DMS114 treated with DMSO at 0.1 percent for 48 hours (cell line): ENCODE data around the gene EYA2.
"Not testable (repeated sequence)": the region's sequence is repeated elsewhere in the genome, so short reads cannot be mapped to it uniquely, and the experiment has no call there.

Experiments used
- DNase-seq: peaks from one replicate; lab custom pipeline; 2025; ENCODE audit not compliant: unreplicated experiment; lab: John Stamatoyannopoulos, UW

The EYA2 gene

DNA sequence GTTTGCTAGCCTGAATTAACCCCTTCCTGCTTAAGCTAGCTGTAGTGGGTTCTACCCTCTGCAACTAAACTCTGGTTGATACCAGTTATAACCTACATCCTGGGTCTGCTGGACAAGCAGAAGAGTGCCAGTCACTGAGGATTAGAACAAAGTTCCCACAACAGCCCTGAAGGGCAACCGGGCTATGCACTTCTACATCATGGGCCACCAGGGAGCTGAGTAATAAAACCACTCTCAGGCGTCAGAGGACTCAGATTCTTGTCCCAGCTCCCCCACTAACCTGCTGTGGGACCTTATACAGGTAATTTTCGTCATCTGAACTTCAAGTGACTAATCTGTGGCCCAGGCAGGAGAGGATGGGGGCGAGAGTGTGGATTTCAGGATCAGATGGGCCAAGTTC is 56.8 kb downstream of the EYA2 start:
- DNase-seq = no peak

DNA sequence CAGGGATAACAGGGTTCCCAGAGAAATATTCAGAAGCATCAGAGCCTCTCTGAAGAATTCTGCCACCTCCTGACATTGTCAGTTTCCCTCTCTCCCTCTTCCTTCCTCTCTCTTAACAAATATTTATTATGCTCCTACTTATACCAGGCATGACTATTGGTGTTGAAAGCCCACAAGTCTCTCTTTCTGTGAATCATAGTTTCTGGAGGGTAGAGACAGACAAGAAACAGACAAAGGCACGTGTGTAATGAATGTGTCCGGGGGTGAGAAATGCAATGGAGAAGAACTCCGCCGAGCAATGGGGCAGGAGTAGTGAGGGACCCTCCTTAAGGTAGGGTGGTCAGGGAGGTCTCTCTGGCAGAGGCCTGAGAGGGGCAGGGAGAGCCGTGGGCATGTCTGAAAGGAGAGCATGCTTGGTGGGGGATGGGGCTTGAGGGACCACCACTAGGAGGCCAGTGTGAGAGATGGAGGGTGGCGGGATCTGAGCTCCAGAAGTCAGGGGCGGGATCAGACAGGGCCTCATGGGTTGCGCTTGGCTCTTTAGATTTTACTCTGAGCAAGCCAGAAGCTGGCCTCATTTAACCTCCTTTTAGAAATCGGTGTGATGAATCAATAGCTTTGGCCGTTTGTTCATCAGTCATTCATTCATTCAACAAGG is 57.3 kb downstream of the EYA2 start:
- DNase-seq = no peak

DNA sequence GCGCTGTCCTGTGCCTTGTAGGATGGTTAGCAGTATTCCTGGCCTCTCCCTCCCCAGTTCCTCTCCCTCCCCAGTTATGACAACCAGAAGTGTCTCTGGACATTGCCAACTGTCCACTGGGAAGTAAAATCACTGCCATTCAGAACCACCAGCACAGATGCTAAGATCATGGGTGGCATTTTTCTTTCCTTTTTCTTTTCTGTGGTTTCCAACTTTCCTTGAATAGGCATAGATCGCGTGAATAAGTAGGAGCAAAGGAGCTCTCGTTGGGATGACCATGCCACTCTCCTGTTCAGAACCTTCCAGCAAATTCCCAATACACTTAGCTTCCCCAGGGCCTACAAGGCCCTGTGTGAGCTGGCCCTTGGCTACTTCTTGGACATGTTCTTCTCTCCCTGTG is 59.0 kb downstream of the EYA2 start:
- DNase-seq = no peak

DNA sequence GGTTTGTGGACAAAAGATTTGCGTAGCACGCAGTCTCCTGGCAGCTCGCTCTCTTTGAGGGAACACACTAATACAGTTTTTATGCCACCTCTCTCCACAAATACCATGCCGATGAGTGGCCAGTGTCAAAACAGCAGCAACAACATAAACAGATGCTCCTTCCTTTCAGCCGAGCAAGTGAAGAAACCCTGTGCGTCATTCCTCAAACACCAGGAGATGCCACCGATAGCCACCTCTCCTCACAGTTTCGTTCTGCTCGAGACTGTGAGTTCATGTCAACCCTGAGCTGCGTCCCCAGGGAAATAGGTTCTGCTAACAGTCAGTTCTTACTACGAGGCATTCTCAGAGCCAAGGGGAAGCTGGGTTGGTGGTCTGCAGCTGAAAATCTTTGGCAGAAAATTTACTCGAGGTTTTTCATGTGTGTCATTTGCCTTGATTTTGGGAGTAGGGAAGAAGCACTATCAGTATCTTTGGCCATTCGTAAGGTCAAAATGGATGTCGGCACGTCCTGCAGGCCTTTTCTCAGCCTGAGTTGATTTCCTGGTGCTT is 59.9 kb downstream of the EYA2 start:
- DNase-seq = no peak

DNA sequence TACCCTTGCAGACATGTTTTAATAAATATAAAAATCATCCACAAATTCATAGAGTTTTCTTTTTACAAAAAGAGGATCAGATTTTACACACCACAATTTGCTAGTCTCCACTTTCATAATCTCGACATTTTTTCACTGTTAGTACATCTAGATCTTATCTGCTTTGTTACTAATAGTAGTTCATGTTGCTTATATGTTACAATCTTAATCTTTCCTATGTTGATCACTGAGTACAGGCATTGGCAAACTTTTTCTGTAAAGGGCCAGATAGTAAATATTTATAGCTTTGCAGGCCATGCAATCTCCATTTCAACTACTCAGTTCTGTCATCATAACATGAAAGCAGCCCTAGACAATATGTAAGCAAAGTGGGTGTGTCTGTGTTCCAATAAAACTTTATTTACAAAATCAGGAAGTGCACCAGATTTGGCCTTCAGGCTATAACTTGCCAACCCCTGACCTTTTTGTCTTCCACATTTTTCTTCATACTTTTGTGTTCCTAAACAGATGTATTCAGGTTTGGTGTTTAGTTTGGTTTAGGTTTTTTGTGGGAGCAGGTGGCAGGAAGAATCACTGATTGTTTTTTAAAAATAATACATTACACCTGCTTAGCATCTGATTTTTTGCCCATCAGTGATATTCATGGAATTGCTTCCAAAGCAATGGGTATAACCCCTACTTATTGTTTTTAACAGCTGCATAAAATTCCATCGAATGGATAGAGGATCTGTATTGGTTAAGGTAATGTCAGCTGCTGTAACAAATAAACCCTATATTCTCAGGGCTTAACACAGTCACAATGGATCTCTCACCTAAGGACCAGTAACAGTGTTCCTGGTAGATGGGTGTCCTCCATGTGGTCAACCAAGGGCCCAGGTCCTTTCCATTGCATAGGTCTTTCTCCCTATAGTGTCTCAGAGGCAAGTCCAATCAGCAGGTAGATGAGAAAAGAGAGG is 61.2 kb downstream of the EYA2 start:
- no peak for DNase-seq

DNA sequence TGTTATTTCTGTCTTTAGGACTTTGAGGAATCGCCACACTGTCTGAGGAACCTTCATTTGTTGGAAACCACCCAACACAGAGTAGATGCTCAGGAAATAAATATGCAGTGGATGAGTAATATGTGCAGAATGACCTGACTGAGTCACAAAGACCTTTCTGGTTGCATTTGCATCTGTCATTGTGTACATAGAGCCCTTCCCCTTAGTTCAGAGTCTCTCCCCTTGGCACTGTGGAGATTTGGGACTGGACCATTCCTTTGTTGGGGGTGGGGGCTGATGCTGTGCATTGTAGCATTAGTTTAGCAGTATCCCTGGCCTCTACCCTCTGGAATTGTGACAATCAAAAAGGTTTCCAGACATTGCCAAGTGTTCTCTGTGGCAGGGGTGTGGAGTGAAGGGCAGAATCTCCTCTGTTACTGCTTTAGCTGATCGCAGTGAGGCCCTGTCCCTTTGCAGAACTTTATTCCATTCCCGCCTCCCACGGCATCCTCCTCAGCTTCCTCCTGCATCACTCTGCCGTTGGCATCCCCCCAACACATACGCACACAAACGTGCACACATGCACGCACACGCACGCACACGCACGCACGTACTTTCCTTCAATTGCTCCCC is 64.5 kb downstream of the EYA2 start:
- no peak for DNase-seq

DNA sequence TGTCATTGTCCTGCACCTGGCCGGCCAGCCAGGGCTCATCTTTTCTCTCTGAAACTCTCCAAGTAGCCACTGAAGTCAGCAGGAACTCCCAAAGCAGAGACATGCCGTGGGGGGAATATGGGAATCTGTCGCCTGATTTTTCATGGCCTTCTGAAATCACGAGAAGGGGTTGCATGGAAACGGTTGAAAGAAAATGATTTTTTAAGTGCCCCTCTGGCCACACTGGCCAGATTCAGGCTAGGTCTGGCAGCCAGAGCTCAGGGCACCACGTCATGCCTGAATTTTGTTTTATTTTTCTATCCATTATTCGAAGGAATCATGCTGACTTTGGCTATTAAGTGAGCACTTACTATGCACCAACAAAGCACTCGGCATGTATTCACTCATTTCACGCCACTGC is 65.2 kb downstream of the EYA2 start:
- DNase-seq = no peak

DNA sequence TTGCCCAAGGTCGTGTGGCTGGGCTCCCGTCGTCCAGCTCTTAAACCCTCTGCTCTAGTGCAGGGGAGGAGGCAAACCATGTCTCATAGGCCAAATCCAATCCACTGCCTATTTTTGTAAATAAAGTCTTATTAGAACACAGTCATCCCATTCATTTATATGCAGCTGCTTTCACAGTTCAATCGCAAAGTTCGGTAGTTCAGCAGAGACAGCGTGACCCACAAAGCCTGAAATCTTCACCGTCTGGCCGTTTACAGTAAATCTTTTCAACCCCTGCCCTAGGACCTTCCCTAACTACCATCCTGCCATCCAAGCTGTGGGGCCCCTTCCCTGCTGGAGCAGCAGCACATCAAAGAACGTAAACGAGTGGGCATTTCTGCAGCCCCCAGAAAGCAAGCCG is 65.9 kb downstream of the EYA2 start:
- DNase-seq = no peak

DNA sequence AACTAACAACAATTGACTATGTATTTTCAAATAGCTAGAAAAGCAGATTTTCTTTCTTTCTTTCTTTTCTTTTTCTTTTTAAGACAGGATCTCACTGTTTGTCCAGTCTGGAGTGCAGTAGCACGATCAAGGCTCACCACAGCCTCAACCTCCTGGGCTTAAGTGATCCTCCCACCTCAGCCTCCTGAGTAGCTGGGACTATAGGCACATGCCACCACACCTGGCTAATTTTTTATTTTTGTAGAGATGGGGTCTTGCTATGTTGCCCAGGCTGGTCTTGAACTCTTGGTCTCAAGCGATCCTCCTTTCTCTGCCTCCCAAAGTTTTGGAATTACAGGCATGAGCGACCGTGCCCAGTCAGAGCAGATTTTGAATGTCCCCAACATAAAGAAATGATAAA is 67.3 kb downstream of the EYA2 start:
- DNase-seq = not testable (repeated sequence)

DNA sequence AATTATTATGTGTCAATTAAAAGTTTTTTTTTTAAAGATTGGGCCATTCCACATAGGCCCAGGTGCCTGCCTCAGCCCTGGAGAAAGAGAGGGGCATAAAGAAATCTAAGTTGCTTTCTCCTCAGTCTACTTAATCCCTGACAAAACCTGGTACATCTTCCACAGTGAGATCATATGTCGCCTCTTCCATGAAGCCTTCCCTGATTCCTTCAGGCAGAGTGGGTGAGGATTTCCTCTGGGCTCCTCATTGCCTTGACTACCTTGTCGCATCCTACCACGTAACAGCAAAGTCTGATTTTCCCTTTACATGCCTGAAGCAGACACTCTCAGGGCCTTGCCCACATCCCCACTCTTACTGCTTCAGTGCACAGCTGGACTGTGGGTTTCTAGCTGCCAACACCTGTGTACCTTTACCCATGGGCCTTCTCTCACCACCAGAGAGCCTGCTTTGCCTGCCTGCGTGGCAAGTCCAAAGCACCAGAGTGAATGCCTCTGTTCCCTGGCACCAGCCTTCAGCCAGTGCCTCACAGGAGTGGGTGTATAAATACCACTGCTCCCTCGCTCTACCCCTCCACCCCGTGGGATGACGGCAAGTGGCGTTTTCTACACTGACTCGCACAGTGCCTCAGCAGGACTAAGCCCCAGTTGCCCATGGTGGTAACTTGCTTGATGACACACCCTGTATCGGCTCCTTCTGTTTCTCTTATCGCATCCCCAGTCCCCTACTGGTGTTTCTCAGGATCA is 68.0 kb downstream of the EYA2 start:
- DNase-seq = no peak

DNA sequence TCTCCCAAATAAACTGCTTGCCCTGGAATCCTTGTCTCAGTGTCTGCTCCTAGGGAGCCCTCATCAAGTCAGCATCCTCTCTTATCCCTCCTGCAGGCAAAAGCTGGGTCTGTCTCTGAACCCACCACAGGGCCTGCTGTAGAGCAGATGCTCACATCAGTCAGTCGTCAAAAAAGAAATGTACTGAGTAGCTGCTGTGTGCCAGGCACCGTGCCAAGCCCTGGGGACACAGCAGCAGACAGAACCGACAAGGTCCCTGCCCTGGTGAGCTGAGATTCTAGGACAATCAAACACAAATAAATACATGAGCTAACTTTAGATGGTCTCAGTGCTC is 68.5 kb downstream of the EYA2 start:
- DNase-seq = no peak

DNA sequence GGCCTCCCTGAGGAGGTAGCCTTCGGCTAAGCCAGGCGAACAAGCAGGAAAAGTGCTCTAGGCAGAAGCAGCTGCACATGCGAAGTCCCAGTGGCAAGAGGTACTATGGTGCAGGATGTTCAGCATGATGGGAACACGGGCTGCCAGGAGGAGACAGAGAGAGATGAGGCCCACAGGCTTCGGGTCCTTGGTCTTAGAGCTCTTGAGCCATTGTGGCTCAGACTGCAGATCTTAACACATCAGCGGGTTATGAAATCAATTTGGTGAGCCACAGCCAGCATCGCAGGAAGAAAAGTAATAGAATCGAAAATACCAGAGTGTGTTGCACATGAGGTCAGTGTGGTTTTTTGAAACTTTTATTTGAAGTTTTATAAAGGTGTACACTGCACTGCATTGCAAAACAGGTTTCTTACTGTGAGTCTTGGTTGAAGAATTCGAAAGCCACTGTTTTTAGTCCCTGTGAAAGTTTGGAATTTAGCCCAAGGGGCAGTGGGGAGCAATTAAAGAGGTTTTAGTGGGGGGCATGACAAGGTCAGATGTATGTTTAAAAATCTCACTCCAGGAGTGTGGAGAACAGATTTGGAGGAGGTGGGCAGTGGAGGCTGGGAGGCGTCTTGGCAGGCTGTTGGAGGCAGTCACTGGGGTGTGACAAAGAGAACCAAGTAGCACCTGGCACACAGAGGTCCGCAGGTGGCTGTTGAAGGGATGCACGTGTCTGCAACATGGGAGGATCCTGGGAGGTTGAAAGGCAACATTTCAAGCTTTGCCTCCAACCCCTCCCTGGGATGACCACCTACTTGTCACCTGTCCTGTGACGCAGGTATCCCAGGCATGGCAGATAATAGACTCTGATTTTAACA is 69.3 kb downstream of the EYA2 start:
- DNase-seq = no peak

DNA sequence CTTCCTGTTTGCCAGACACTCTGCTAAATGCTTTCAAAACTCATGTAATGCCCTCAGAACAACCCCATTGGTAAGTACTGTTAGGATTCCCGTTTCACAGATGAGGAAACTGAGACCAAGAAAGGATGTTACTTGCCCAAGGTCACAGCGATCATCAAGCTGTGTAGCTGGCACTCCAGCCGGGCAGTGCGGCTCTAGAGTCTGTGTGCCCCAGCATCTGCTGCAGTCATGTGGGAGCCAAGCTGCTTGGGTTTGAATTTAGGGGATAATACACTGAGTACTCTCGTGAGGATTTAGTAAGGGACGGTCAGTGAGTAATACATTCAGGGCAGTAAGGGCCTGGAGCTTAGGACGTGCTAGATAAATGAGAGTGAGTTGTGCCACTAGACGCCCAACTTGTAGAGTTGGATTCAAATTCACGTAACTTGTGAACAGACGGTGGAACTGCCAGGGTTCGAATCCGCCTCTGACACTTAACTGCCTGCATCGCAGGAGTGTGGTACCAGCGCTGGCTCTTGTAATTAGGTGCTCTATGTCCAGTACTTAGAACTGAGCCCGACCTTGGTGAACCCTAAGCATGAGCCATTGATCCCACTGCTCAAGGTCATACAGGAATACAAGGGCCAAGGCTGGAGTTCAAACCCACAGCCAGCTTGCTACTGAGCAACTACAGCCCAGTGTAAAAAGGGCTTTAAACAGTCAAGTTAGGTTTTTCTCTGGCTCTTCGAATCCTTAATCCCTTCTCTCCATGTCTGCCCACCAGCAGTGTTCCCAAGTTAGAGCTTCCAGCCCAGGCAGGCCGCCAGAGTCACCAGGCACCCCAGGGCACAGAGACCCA is 70.2 kb downstream of the EYA2 start:
- DNase-seq = no peak

DNA sequence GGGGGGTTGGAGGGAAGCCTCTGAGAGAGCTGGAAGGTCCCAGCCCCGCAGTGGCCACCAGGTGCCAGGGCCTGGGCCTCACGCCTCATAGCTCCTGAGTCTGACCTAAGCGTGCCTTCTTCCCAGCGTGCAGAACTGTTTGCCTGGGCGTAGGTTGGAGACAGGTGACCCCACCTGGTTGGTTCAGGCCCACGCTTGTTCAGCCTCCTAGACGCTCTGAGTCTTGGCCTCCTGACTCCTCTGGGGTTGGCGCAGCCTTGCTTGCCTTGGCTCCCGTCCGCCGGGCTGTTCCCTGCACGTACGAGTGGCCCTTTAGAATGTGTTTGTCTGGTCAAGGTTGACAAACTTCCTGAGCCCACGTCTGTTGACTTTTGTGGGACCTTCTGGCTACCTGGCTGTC is 70.8 kb downstream of the EYA2 start:
- no peak for DNase-seq

DNA sequence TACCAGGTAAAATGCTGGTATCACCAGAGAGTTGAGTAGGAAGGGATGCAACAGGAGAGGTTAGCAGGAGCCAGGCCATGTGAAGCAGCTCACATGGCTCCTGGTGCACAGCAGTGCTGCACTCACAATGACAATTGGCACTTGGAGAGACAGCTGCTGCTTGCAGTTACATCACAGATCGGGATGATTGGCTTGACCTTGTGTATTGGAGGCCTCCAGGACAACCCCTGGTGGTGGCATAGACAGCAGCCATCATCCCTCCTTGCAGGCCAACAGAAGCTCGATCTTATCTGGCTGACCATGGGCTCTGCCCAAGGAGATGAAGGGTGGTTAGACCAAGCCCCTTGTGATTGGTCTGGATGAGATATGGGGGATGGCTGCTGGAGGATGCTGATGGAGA is 73.0 kb downstream of the EYA2 start:
- DNase-seq = no peak

DNA sequence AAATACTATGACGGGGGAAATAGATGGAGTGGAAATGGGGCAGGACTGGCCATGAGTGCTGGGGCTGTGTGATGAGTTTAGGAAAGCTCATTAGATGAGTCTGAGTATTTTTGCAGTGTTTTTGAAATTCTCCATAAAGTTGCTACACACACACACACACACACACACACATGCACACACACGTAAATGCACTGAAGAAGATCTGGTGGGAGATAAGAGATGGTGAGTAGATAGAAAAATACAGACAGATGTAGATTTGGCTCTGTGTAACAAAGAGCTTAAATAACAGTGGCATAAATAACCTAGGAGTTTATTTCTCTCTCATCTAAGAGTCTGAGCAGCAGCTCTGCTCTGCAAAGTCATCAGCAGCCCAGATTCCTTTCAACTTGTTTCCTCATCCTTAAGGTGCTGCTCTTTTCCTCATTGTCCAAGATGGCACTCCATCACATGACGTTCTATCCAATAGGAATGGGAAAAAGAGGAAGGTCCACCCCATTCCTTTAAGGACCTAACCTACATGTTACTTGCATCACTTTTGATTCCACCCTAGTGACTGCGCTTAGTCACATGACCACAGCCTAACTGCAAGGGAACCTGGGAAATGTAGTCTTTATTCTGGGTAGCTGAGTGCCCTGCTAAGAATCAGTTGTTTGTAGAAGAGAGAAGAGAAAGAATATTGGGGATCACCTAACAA is 76.4 kb downstream of the EYA2 start:
- DNase-seq = peak; percentile 52

DNA sequence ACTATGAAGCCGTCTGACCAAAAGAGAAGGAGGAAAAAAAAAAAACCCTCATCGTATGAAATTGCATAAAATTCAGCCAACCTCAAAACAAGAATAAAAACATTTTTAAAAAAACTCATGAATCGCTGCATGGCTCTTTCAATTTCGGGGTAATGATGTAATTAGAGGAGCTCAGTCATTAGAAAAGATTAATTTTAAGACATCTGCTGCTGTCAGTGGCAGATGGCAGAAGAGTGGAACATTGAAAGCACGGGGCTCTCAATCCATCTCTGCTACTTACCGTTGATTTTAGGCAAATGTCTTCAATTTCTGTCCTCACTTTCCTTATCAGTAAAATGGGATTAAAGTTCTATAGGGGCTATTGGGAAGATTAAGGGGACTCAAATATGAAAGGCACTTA is 79.1 kb downstream of the EYA2 start:
- no peak for DNase-seq

DNA sequence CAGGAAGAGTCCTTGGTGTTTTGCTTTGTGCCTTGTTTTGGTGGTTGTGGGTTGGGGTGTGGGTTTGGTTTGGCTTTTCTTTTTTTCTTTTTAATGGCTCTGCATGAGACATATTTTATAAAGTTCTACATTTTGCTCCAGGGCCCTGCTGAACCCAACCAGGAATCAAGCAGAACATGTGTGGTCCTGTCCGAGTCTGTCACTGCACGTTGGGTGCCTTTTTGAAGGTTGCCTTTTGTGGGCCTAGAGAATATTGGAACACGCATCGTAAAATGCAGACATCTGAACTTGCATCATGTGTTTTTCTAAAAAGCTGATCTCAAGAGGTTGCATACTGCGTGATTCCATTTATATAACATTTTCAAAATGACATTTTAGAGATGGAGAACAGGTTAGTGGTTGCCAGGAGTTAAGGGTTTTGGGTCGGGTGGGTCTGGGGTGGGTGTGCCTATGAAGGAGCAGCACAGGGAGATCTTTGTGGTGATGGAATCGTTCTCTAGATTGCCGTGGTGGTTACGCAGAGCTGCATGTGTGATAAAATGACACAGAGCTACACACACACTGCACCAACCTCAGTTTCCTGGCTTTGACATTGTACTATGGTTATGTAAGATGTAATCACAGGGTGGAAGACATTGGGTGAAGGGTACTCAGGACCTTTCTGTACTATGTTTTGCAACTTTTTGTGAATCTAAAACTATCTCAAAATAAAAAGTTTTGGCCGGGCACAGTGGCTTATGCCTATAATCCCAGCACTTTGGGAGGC is 80.2 kb downstream of the EYA2 start:
- no peak for DNase-seq
